MCF 10A (cell line): Measurements from ENCODE around the gene DLG2. TPM values are rescaled to one million over a fixed set of nuclear protein-coding genes. Genes with fewer than 3 reads are reported as not detected.

Experiments used
- BruUV-seq: library from RNA; stranded (reverse); fragments of 400-500 nt; replicated peaks from 2 replicates; lab custom pipeline; 2021; lab: Mats Ljungman, UMichigan
- CTCF ChIA-PET: fragments of 300-600 bp; sonication (Branson Sonifier 250); formaldehyde crosslinking; extraction: SDS; loops from one replicate; lab custom pipeline; 2021; ENCODE audit warnings: antibody characterized with exemption, inconsistent platforms; lab: Yijun Ruan, JAX
- POLR2A ChIA-PET: fragments of 300-600, 350-650 bp; sonication (Branson Sonifier 250); formaldehyde crosslinking; extraction: SDS; loops from one replicate; lab custom pipeline; 2020; ENCODE audit warnings: antibody characterized with exemption, inconsistent platforms; lab: Yijun Ruan, JAX
- DNase-seq: peaks from one replicate; pipeline ENCODE4 v3.0.0-alpha.2; 2018; ENCODE audit not compliant: unreplicated experiment
- H3K27ac Mint-ChIP-seq: one replicate; pipeline ENCODE4 v1.8.0; 2022; ENCODE audit warnings: mild to moderate bottlenecking, low read depth, mixed read lengths; ENCODE audit not compliant: unreplicated experiment
- H3K27me3 Mint-ChIP-seq: one replicate; pipeline ENCODE4 v1.8.0; 2022; ENCODE audit warnings: mixed read lengths; ENCODE audit not compliant: insufficient read depth, unreplicated experiment
- H3K36me3 Mint-ChIP-seq: one replicate; pipeline ENCODE4 v1.8.0; 2022; ENCODE audit warnings: mild to moderate bottlenecking, moderate library complexity, mixed read lengths; ENCODE audit not compliant: insufficient read depth, unreplicated experiment
- H3K4me1 Mint-ChIP-seq: one replicate; pipeline ENCODE4 v1.8.0; 2022; ENCODE audit warnings: mixed read lengths; ENCODE audit not compliant: insufficient read depth, unreplicated experiment
- H3K4me3 Mint-ChIP-seq: one replicate; pipeline ENCODE4 v1.8.0; 2022; ENCODE audit warnings: mild to moderate bottlenecking, moderate library complexity, mixed read lengths; ENCODE audit not compliant: unreplicated experiment
- H3K9me3 Mint-ChIP-seq: one replicate; pipeline ENCODE4 v1.8.0; 2022; ENCODE audit warnings: mixed read lengths; ENCODE audit not compliant: unreplicated experiment
- intact Hi-C: fragments of 100-400 bp; cut with micrococcal nuclease; formaldehyde crosslinking; loops from 2 replicates; pipeline ENCODE4 v1.14.1; 2022
- total RNA-seq: library from RNA; stranded (reverse); gene quantifications from 2 replicates; pipeline ENCODE4 v1.2.3, GENCODE V29; 2022
- TF ChIP-seq, protein P1 (sequence below): fragments of 200-600 bp; IDR thresholded peaks from one replicate; pipeline ENCODE4 v1.8.0; 2022; ENCODE audit warnings: antibody characterized with exemption, mild to moderate bottlenecking; ENCODE audit not compliant: unreplicated experiment

DLG2 gene
- total RNA-seq, 1 experiment from 2014 or later, result 0.26 TPM

DNA sequence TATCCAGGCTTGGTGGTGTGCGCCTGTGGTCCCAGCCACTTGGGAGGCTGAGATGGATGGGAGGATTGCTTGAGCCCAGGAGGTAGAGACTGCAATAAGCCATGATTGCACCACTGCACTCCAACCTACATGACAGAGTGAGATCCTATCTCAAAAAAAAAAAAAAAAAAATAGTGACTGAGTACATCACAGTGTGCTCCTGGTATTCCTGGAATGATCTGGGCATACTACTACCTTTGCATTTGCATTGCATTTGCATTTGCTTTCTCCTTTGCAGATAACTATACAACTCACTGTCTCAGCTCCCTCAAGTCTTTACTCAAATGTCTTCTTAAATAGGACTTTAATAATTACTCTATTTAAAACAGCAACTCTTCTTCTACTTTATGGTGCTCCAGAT, 51.8 kb downstream of the DLG2 start:
- H3K4me1 Mint-ChIP-seq, result no peaks in the 10 kb centered on the region
- H3K9me3 Mint-ChIP-seq, result no peaks in the 10 kb centered on the region
- no peaks in the 10 kb centered on the region for H3K36me3 Mint-ChIP-seq
- H3K27ac Mint-ChIP-seq, result no peak overlapping the region
- CTCF ChIA-PET, result interaction anchor here (0.6 kb wide), 1 partner anchor 90 kb away, joined by 3 read pairs; the partner anchor contains the start of gene CREBZF
- POLR2A ChIA-PET, result no interaction called here
- no TSS peak for BruUV-seq
- DNase-seq, result no peak
- H3K4me3 Mint-ChIP-seq, result no peak overlapping the region
- intact Hi-C loops, result no loop called here
- TF ChIP-seq, protein P1, sequence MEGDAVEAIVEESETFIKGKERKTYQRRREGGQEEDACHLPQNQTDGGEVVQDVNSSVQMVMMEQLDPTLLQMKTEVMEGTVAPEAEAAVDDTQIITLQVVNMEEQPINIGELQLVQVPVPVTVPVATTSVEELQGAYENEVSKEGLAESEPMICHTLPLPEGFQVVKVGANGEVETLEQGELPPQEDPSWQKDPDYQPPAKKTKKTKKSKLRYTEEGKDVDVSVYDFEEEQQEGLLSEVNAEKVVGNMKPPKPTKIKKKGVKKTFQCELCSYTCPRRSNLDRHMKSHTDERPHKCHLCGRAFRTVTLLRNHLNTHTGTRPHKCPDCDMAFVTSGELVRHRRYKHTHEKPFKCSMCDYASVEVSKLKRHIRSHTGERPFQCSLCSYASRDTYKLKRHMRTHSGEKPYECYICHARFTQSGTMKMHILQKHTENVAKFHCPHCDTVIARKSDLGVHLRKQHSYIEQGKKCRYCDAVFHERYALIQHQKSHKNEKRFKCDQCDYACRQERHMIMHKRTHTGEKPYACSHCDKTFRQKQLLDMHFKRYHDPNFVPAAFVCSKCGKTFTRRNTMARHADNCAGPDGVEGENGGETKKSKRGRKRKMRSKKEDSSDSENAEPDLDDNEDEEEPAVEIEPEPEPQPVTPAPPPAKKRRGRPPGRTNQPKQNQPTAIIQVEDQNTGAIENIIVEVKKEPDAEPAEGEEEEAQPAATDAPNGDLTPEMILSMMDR, result no peak
- peaks cover 61% of the 10 kb centered on the region for H3K27me3 Mint-ChIP-seq

DNA sequence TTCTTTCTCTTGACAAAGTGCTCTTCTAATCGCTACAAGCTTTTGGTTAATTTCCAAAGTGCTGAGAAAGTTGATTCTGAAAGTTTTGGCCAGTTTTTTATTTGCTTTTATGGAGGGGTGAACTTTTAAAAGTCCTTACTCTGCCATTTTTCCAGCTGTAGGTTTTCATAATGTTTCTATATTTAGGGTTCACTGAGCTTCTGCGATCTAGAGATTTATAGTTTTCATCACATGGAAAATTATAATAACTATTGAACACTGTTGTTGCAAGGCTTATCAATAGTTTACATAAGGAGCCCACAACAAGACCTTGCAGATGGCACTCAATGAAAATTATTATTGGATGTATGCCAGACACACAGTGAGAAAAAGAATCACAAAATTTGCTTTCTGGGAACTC, 55.1 kb downstream of the DLG2 start:
- no peaks in the 10 kb centered on the region for H3K4me1 Mint-ChIP-seq
- TF ChIP-seq, protein P1, result no peak
- no peaks in the 10 kb centered on the region for H3K9me3 Mint-ChIP-seq
- BruUV-seq, result no TSS peak
- ChIA-PET CTCF (interaction anchor here (0.7 kb wide), 1 partner anchor 759 kb away, joined by 3 read pairs; no protein-coding TSS in a partner anchor), POLR2A (no interaction called here)
- H3K27ac Mint-ChIP-seq, result no peak overlapping the region
- no peak for DNase-seq
- H3K36me3 Mint-ChIP-seq, result no peaks in the 10 kb centered on the region
- H3K27me3 Mint-ChIP-seq, result peaks cover 78% of the 10 kb centered on the region
- intact Hi-C loops, result no loop called here
- H3K4me3 Mint-ChIP-seq, result no peak overlapping the region

DNA sequence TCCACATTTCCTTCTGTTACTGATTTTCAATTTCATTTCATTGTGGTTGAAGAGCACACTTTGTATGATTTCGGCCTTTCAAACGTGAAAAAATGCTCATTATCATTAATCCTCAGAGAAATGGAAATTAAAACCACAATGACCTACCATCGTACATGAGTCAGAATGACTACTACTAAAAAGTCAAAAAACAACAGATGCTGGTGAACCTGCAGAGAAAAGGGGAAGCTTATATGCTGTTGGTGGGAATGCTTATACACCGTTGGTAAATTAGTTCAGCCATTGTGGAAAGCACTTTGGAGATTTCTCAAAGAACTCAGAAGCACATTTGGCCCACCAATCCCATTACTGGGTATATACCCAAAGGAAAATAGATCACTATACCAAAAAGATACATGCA, 57.6 kb downstream of the DLG2 start:
- no peak overlapping the region for H3K4me3 Mint-ChIP-seq
- TF ChIP-seq, protein P1, result no peak
- BruUV-seq, result no TSS peak
- CTCF ChIA-PET, result interaction anchor here (0.7 kb wide), 1 partner anchor 145 kb away, joined by 3 read pairs; no protein-coding TSS in a partner anchor
- H3K27ac Mint-ChIP-seq, result no peak overlapping the region
- POLR2A ChIA-PET, result no interaction called here
- H3K36me3 Mint-ChIP-seq, result no peaks in the 10 kb centered on the region
- peaks cover 85% of the 10 kb centered on the region for H3K27me3 Mint-ChIP-seq
- no peaks in the 10 kb centered on the region for H3K4me1 Mint-ChIP-seq
- intact Hi-C loops, result no loop called here
- H3K9me3 Mint-ChIP-seq, result no peaks in the 10 kb centered on the region
- no peak for DNase-seq

DNA sequence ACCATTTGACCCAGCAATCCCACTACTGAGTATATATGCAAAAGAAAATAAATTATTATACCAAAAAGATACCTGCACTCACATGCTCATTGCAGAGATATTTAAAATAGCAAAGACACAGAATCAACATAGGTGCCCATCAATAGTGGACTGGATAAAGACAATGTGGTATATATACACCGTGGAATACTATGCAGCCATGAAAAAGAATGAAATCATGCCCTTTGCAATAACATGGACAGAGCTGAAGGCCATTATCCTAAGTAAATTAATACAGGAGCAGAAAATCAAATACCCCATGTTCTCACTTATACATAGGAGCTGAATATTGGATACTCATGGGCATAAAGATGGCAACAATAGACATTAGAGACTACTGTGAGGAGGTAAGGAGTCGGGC, 68.7 kb downstream of the DLG2 start:
- Mint-ChIP-seq H3K27ac (no peak overlapping the region), H3K36me3 (no peaks in the 10 kb centered on the region), H3K4me3 (no peak overlapping the region), H3K4me1 (no peaks in the 10 kb centered on the region), H3K9me3 (no peaks in the 10 kb centered on the region), H3K27me3 (peaks cover 34% of the 10 kb centered on the region)
- no TSS peak for BruUV-seq
- TF ChIP-seq, protein P1, result no peak
- CTCF ChIA-PET, result interaction anchor here (0.7 kb wide), 1 partner anchor 1977 kb away, joined by 3 read pairs; no protein-coding TSS in a partner anchor
- POLR2A ChIA-PET, result no interaction called here
- no peak for DNase-seq
- intact Hi-C loops, result no loop called here
